MM.1S (cell line): ENCODE data around the gene EHBP1L1.

Experiments
- DNase-seq: peaks from one replicate; pipeline ENCODE4 v3.0.0-alpha.2; 2015
- H2AFZ ChIP-seq: fragments of 300-600 bp; sonication (generic); 2 replicates; pipeline ENCODE4 v1.6.0; 2016; ENCODE audit warnings: antibody characterized with exemption, low read length
- H3F3A ChIP-seq: fragments of 300-600 bp; sonication (generic); 2 replicates; pipeline ENCODE4 v1.6.1; 2016; ENCODE audit warnings: mild to moderate bottlenecking, antibody characterized with exemption, low read length, moderate library complexity, mixed read lengths; ENCODE audit not compliant: insufficient read depth
- H3K27ac ChIP-seq: fragments of 300-600 bp; sonication (generic); 2 replicates; pipeline ENCODE4 v1.5.1; 2016; ENCODE audit warnings: mild to moderate bottlenecking, low read length
- H3K27me3 ChIP-seq: fragments of 300-600 bp; sonication (generic); replicated peaks from 2 replicates; pipeline ENCODE4 v1.6.0; 2016; ENCODE audit warnings: low read length; ENCODE audit not compliant: insufficient read depth
- H3K36me3 ChIP-seq: fragments of 300-600 bp; sonication (generic); replicated peaks from 2 replicates; pipeline ENCODE4 v1.6.1; 2016; ENCODE audit warnings: mild to moderate bottlenecking, low read length, mixed read lengths; ENCODE audit not compliant: insufficient read depth
- H3K4me1 ChIP-seq: fragments of 300-600 bp; sonication (generic); 2 replicates; pipeline ENCODE4 v1.6.1; 2016; ENCODE audit warnings: low read length, mixed read lengths
- H3K4me2 ChIP-seq: fragments of 300-600 bp; sonication (generic); 2 replicates; pipeline ENCODE4 v1.6.0; 2016; ENCODE audit warnings: low read depth, low read length
- H3K4me3 ChIP-seq: fragments of 300-600 bp; sonication (generic); 2 replicates; pipeline ENCODE4 v1.5.1; 2016; ENCODE audit warnings: low read length, mixed read lengths
- H3K79me2 ChIP-seq: fragments of 300-600 bp; sonication (generic); 2 replicates; pipeline ENCODE4 v1.6.1; 2016; ENCODE audit warnings: mixed run types, low read length, mixed read lengths
- H3K9ac ChIP-seq: fragments of 300-600 bp; sonication (generic); 2 replicates; pipeline ENCODE4 v1.6.1; 2016; ENCODE audit warnings: low read length, mixed read lengths
- H3K9me2 ChIP-seq: fragments of 300-600 bp; sonication (generic); replicated peaks from 2 replicates; pipeline ENCODE4 v1.6.1; 2016; ENCODE audit warnings: mild to moderate bottlenecking, low read length, mixed read lengths; ENCODE audit not compliant: insufficient read depth
- H3K9me3 ChIP-seq: fragments of 300-600 bp; sonication (generic); replicated peaks from 2 replicates; pipeline ENCODE4 v1.6.1; 2016; ENCODE audit warnings: mild to moderate bottlenecking, low read length, mixed read lengths; ENCODE audit not compliant: insufficient read depth
- H4K20me1 ChIP-seq: fragments of 300-600 bp; sonication (generic); 2 replicates; pipeline ENCODE4 v1.6.1; 2016; ENCODE audit warnings: mild to moderate bottlenecking, low read length, moderate library complexity, mixed read lengths; ENCODE audit not compliant: insufficient read depth
- CTCF ChIP-seq: fragments of 300-600 bp; sonication (generic); IDR thresholded peaks from 2 replicates; pipeline ENCODE4 v1.5.1; 2016; ENCODE audit warnings: antibody characterized with exemption, low read length, mixed read lengths
- EZH2 ChIP-seq: fragments of 300-600 bp; sonication (generic); optimal IDR thresholded peaks from 2 replicates; pipeline ENCODE3; 2017; ENCODE audit warnings: low read depth, mild to moderate bottlenecking, antibody characterized with exemption, low read length, mixed read lengths
- EZH2phosphoT487 ChIP-seq: fragments of 300-600 bp; sonication (generic); IDR thresholded peaks from 2 replicates; pipeline ENCODE4 v1.6.1; 2018; ENCODE audit warnings: antibody characterized with exemption, low read length

The EHBP1L1 gene

GRCh38 chr11:65619281-65619928 is 43.6 kb downstream of the EHBP1L1 start:
- H3K27me3 ChIP-seq = no peaks in the 10 kb centered on the region
- H4K20me1 ChIP-seq = no peaks in the 10 kb centered on the region
- no peak overlapping the region for H2AFZ ChIP-seq
- no peaks in the 10 kb centered on the region for H3K36me3 ChIP-seq
- H3K9me2 ChIP-seq = no peaks in the 10 kb centered on the region
- no peak overlapping the region for H3K27ac ChIP-seq
- no peak overlapping the region for H3K4me2 ChIP-seq
- no peak overlapping the region for H3K9ac ChIP-seq
- no peaks in the 10 kb centered on the region for H3K9me3 ChIP-seq
- H3K4me1 ChIP-seq = peaks cover 11% of the 10 kb centered on the region; the same call in 1 of the 2 replicates
- H3K4me3 ChIP-seq = no peak overlapping the region
- DNase-seq = no peak
- peaks cover 53% of the 10 kb centered on the region for H3K79me2 ChIP-seq
- TF ChIP-seq CTCF (no peak), EZH2phosphoT487 (no peak), EZH2 (no peak)
- 0 out of 2 replicates have a peak, but pooled peaks cover 2% of the 10 kb centered on the region for H3F3A ChIP-seq

- no peak overlapping the region for H3K27ac ChIP-seq
- no peaks in the 10 kb centered on the region for H3K36me3 ChIP-seq
- peaks cover 51% of the 10 kb centered on the region for H3K79me2 ChIP-seq
- H3K4me1 ChIP-seq = peaks cover 11% of the 10 kb centered on the region; the same call in 1 of the 2 replicates
- no peaks in the 10 kb centered on the region for H3K27me3 ChIP-seq
- no peaks in the 10 kb centered on the region for H3K9me2 ChIP-seq
- no peak overlapping the region for H3K4me3 ChIP-seq
- H3K9ac ChIP-seq = no peak overlapping the region
- TF ChIP-seq EZH2 (no peak), EZH2phosphoT487 (no peak), CTCF (no peak)
- DNase-seq = no peak
- H3F3A ChIP-seq = no peaks in the 10 kb centered on the region
- H4K20me1 ChIP-seq = no peaks in the 10 kb centered on the region
- H3K9me3 ChIP-seq = no peaks in the 10 kb centered on the region
- no peak overlapping the region for H2AFZ ChIP-seq
- H3K4me2 ChIP-seq = no peak overlapping the region
Measured at GRCh38 chr11:65620666-65621065, 44.8 kb downstream of the EHBP1L1 start.

GRCh38 chr11:65621460-65621859 is 45.6 kb downstream of the EHBP1L1 start:
- no peak for DNase-seq
- H3K4me1 ChIP-seq = peaks cover 11% of the 10 kb centered on the region; the same call in 1 of the 2 replicates
- no peaks in the 10 kb centered on the region for H3K9me2 ChIP-seq
- TF ChIP-seq EZH2 (no peak), EZH2phosphoT487 (no peak), CTCF (no peak)
- H3K4me2 ChIP-seq = no peak overlapping the region
- H4K20me1 ChIP-seq = no peaks in the 10 kb centered on the region; the same call in 1 of the 2 replicates
- H3K27ac ChIP-seq = no peak overlapping the region
- H3K36me3 ChIP-seq = no peaks in the 10 kb centered on the region
- H3K4me3 ChIP-seq = no peak overlapping the region
- no peak overlapping the region for H3K9ac ChIP-seq
- no peaks in the 10 kb centered on the region for H3K27me3 ChIP-seq
- H2AFZ ChIP-seq = no peak overlapping the region
- H3F3A ChIP-seq = no peaks in the 10 kb centered on the region
- H3K79me2 ChIP-seq = peaks cover 44% of the 10 kb centered on the region
- no peaks in the 10 kb centered on the region for H3K9me3 ChIP-seq
